Measurements from ENCODE around the gene SLX4IP. TPM values are rescaled to one million over a fixed set of nuclear protein-coding genes. Genes with fewer than 3 reads are reported as not detected.
A peak's percentile ranks its signal among the peaks of the same experiment; 100 is the strongest.

The SLX4IP gene
- total and polyA plus RNA-seq, 2 of the 13 experiments (the other 11 are each of a cell fraction or from before 2014, with no cell fraction given) = 3.6 to 7.3 TPM

GRCh38 chr20:10532361-10532760 lies 97.3 kb downstream of the SLX4IP start:
- in situ Hi-C loops (cut with HindIII; ENCODE audit: extremely low pct_ligation_motif_present, low pct_unique_long_range_greater_than_20kb) = loop anchor here (10.0 kb wide), 1 partner anchor 558 kb away; no protein-coding TSS in a partner anchor

DNA sequence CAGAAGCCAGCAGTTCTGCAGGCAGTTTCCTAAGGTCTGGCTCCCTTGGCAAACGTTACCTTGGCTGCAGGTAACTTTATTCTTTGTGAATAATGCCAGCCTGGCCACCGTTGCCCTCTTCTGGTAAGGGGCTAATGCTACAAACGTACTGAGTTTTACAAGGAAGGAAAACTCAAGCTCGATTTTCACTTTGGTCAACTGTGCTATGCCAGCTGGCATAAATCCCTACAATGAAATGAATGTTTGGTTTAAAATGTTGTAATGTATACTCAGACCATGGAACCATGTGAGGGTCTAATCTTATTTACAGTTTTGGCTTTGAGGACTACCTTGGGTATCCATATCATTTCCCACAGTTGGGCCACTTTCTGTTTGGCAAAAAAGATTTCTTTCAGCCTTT lies 101.4 kb downstream of the SLX4IP start:
- H3K36me3 ChIP-seq (replicated peaks in 1 of 2; ENCODE audit: control insufficient read depth in 1 of 2, insufficient read depth in 2 of 2, low read length in 2 of 2) = no peaks in the 10 kb centered on the region
- ATAC-seq = peak; percentile 12; the same call in 1 of the 3 replicates
- in situ Hi-C loops (cut with HindIII; ENCODE audit: extremely low pct_ligation_motif_present, low pct_unique_long_range_greater_than_20kb) = loop anchor here (5.0 to 10.0 kb wide), 2 partner anchors 69 to 562 kb away; no protein-coding TSS in a partner anchor
- peak overlapping the region; percentile 22 for H3K4me2 ChIP-seq (ENCODE audit: low read depth, low read length)
- H2AFZ ChIP-seq (ENCODE audit: low read length) = no peak overlapping the region
- H3K9me3 ChIP-seq (ENCODE audit: low read length) = no peaks in the 10 kb centered on the region
- FAIRE-seq = no peak
- DNase-seq (ENCODE audit: low spot score) = peak; percentile 61
- no peaks in the 10 kb centered on the region for H3K79me2 ChIP-seq (ENCODE audit: insufficient read depth, low read length)
- no TSS peak for BruUV-seq (replicated peaks)
- H3K27ac ChIP-seq (ENCODE audit: extremely low read length, insufficient read depth, low read length) = peak overlapping the region; percentile 13
- intact Hi-C loops (cut with micrococcal nuclease; ENCODE audit: unreplicated experiment) = loop anchor here (1.0 to 5.0 kb wide), 3 partner anchors 102 to 559 kb away; partner anchors contain the start of gene MKKS
- WGBS (ENCODE audit: low lambda C conversion rate) = 61% methylated on average over 4 of the region's 4 CpGs
- POLR2A ChIA-PET = interaction anchor here (0.7 to 1.9 kb wide), 2 partner anchors 41 to 102 kb away, joined by 3 to 10 read pairs; partner anchors contain the start of genes MKKS and SLX4IP
- 0 out of 2 replicates have a peak overlapping the region, but pooled peaks have one; percentile 8 for H3K9ac ChIP-seq (ENCODE audit: insufficient read depth, low read depth, low read length)
- no peaks in the 10 kb centered on the region for H3K27me3 ChIP-seq (ENCODE audit: control insufficient read depth in 1 of 2, insufficient read depth in 2 of 2, low read length in 2 of 2)
- CTCF ChIA-PET (ENCODE audit: low intra/inter-chr PET ratio, low total read pairs) = interaction anchor here (0.7 to 2.3 kb wide), 3 partner anchors 17 to 219 kb away, joined by 4 to 10 read pairs (median 6); no protein-coding TSS in a partner anchor
- H3K4me1 ChIP-seq (ENCODE audit: insufficient read depth, low read length) = peaks cover 63% of the 10 kb centered on the region
- no peaks in the 10 kb centered on the region for H4K20me1 ChIP-seq (ENCODE audit: insufficient read depth, low read length)
- peak overlapping the region in 1 of 3 experiments; percentile 6; a peak in 1 of 6 replicates for H3K4me3 ChIP-seq (replicated peaks in 1 of 3; ENCODE audit: insufficient read depth in 1 of 3, low read depth in 2 of 3, low read length in 3 of 3)
- TF ChIP-seq NBN (conservative IDR thresholded peaks at IDR 0.05) (no peak), ZNF766 (CRISPR knock-in tag; IDR thresholded peaks at IDR 0.05; ENCODE audit: borderline replicate concordance) (no peak), ZNF331 (CRISPR knock-in tag; IDR thresholded peaks at IDR 0.05) (peak; percentile 35; the same call in 1 of the 2 replicates), AGO1 (IDR thresholded peaks at IDR 0.05; ENCODE audit: low read depth, low read length, poor library complexity, severe bottlenecking) (no peak), TFDP1 (CRISPR knock-in tag; IDR thresholded peaks at IDR 0.05; ENCODE audit: borderline replicate concordance) (0 out of 2 replicates have a peak, but pooled peaks have one; percentile 1), YEATS2 (CRISPR knock-in tag; IDR thresholded peaks at IDR 0.05; ENCODE audit: borderline replicate concordance) (0 out of 2 replicates have a peak, but pooled peaks have one; percentile 42), HMGXB4 (CRISPR knock-in tag; IDR thresholded peaks at IDR 0.05; ENCODE audit: borderline replicate concordance in 1 of 2, low read depth in 1 of 2) (0 out of 4 replicates have a peak, but pooled peaks of 1 of the 2 experiments have one; percentile 32), SOX6 (IDR thresholded peaks at IDR 0.05) (no peak), SOX6 (CRISPR knock-in tag; IDR thresholded peaks at IDR 0.05) (no peak), MIXL1 (CRISPR knock-in tag; IDR thresholded peaks at IDR 0.05) (no peak), RARA (CRISPR knock-in tag; IDR thresholded peaks at IDR 0.05) (no peak)
- TF ChIP-seq, protein P1, sequence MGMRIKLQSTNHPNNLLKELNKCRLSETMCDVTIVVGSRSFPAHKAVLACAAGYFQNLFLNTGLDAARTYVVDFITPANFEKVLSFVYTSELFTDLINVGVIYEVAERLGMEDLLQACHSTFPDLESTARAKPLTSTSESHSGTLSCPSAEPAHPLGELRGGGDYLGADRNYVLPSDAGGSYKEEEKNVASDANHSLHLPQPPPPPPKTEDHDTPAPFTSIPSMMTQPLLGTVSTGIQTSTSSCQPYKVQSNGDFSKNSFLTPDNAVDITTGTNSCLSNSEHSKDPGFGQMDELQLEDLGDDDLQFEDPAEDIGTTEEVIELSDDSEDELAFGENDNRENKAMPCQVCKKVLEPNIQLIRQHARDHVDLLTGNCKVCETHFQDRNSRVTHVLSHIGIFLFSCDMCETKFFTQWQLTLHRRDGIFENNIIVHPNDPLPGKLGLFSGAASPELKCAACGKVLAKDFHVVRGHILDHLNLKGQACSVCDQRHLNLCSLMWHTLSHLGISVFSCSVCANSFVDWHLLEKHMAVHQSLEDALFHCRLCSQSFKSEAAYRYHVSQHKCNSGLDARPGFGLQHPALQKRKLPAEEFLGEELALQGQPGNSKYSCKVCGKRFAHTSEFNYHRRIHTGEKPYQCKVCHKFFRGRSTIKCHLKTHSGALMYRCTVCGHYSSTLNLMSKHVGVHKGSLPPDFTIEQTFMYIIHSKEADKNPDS (CRISPR knock-in tag; IDR thresholded peaks at IDR 0.05) = no peak

More at GRCh38 chr20:10532361-10532760, 97.3 kb downstream of the SLX4IP start:
- Histone ChIP-seq H2AFZ (ENCODE audit: low read length) (no peak overlapping the region), H3K79me2 (ENCODE audit: insufficient read depth, low read length) (no peaks in the 10 kb centered on the region), H4K20me1 (ENCODE audit: insufficient read depth, low read length) (no peaks in the 10 kb centered on the region), H3K27me3 (ENCODE audit: control insufficient read depth in 1 of 2, insufficient read depth in 2 of 2, low read length in 2 of 2) (no peaks in the 10 kb centered on the region), H3K4me1 (ENCODE audit: insufficient read depth, low read length) (peaks cover 30% of the 10 kb centered on the region), H3K27ac (ENCODE audit: extremely low read length, insufficient read depth, low read length) (no peak overlapping the region), H3K4me2 (ENCODE audit: low read depth, low read length) (no peak overlapping the region), H3K4me3 (replicated peaks in 1 of 3; ENCODE audit: insufficient read depth in 1 of 3, low read depth in 2 of 3, low read length in 3 of 3) (no peak overlapping the region), H3K9ac (ENCODE audit: insufficient read depth, low read depth, low read length) (no peak overlapping the region), H3K9me3 (ENCODE audit: low read length) (no peaks in the 10 kb centered on the region), H3K36me3 (replicated peaks in 1 of 2; ENCODE audit: control insufficient read depth in 1 of 2, insufficient read depth in 2 of 2, low read length in 2 of 2) (no peaks in the 10 kb centered on the region; a peak in 1 of 5 replicates)
- 94% methylated on average over 3 of the region's 3 CpGs for WGBS (ENCODE audit: low lambda C conversion rate)
- POLR2A ChIA-PET = no interaction called here
- ATAC-seq (no peak), FAIRE-seq (no peak), DNase-seq (ENCODE audit: low spot score) (no peak)
- intact Hi-C loops (cut with micrococcal nuclease; ENCODE audit: unreplicated experiment) = no loop called here
- TF ChIP-seq CEBPB (IDR thresholded peaks at IDR 0.05; ENCODE audit: borderline replicate concordance, low read depth, low read length) (0 out of 2 replicates have a peak, but pooled peaks have one; percentile 9), NFKBIZ (CRISPR knock-in tag; IDR thresholded peaks at IDR 0.05) (no peak)
- BruUV-seq (replicated peaks) = no TSS peak
- CTCF ChIA-PET (ENCODE audit: low intra/inter-chr PET ratio, low total read pairs) = no interaction called here
